Measurements from ENCODE around the gene MED13.

- TF ChIP-seq POLR2A (IDR thresholded peaks at IDR 0.05), result no peak
- TF ChIP-seq CTCF (IDR thresholded peaks at IDR 0.05), result no peak
- no peak for TF ChIP-seq POLR2AphosphoS5 (IDR thresholded peaks at IDR 0.05; ENCODE audit: insufficient read depth in 1 of 2, low read depth in 1 of 2)
Measured at GRCh38 chr17:62085511-62086408, 20.7 kb upstream of the MED13 start.

Data from vagina (tissue), 2 donors.